OCI-LY7 (cell line): ENCODE results near the gene NAPB. TPM values are rescaled to one million over a fixed set of nuclear protein-coding genes. Genes with fewer than 3 reads are reported as not detected.
A peak's percentile ranks its signal among the peaks of the same experiment; 100 is the strongest.
"Not testable (repeated sequence)": the region's sequence is repeated elsewhere in the genome, so short reads cannot be mapped to it uniquely, and the experiment has no call there.

Experiments used
- BruUV-seq: library from RNA; stranded (reverse); fragments of 400-500 nt; replicated peaks from 2 replicates; lab custom pipeline; 2021; lab: Mats Ljungman, UMichigan
- CTCF ChIA-PET: fragments of 300-600 bp; sonication (Branson Sonifier 250); formaldehyde crosslinking; loops from one replicate; lab custom pipeline; 2022; ENCODE audit warnings: antibody characterized with exemption; ENCODE audit not compliant: unreplicated experiment; lab: Charles Lee
- POLR2A ChIA-PET: fragments of 300-600 bp; sonication (Branson Sonifier 250); formaldehyde crosslinking; loops from one replicate; lab custom pipeline; 2022; ENCODE audit warnings: antibody characterized with exemption; lab: Charles Lee
- DNase-seq: peaks from one replicate; pipeline ENCODE4 v3.0.0-alpha.2; 2015; ENCODE audit warnings: low spot score
- H2AFZ ChIP-seq: fragments of 200-600 bp; sonication (generic), shearing (Covaris generic); 2 replicates; pipeline ENCODE4 v1.6.1; 2014; ENCODE audit warnings: mild to moderate bottlenecking, antibody characterized with exemption, low read length, moderate library complexity
- H3K27ac ChIP-seq: fragments of 200-600 bp; sonication (generic); 2 replicates; pipeline ENCODE4 v1.5.1; 2014; ENCODE audit warnings: mixed run types, low read depth, mild to moderate bottlenecking, moderate library complexity, low read length, inconsistent platforms; ENCODE audit not compliant: poor library complexity, severe bottlenecking
- H3K36me3 ChIP-seq: fragments of 200-600 bp; sonication (generic); 2 replicates; pipeline ENCODE4 v1.6.1; 2014; ENCODE audit warnings: mild to moderate bottlenecking, antibody characterized with exemption, low read length, moderate library complexity, mixed read lengths; ENCODE audit not compliant: insufficient read depth
- H3K4me1 ChIP-seq: fragments of 200-600 bp; sonication (generic); 2 replicates; pipeline ENCODE4 v1.5.1; 2014; ENCODE audit warnings: mild to moderate bottlenecking, low read length; ENCODE audit not compliant: insufficient read depth, poor library complexity, severe bottlenecking
- H3K4me2 ChIP-seq: fragments of 200-600 bp; sonication (generic); 2 replicates; pipeline ENCODE4 v1.6.1; 2014; ENCODE audit warnings: mild to moderate bottlenecking, low read length
- H3K4me3 ChIP-seq: fragments of 200-600 bp; sonication (generic); 2 replicates; pipeline ENCODE4 v1.5.1; 2014; ENCODE audit warnings: mild to moderate bottlenecking, low read depth, low read length; ENCODE audit not compliant: poor library complexity, severe bottlenecking
- H3K79me2 ChIP-seq: fragments of 200-600 bp; sonication (generic); 2 replicates; pipeline ENCODE4 v1.6.1; 2016; ENCODE audit warnings: low read depth, mild to moderate bottlenecking, low read length, moderate library complexity, mixed read lengths; ENCODE audit not compliant: insufficient read depth
- H3K9me2 ChIP-seq: fragments of 200-600 bp; sonication (generic); 2 replicates; pipeline ENCODE4 v1.6.1; 2016; ENCODE audit warnings: mild to moderate bottlenecking, low read length, mixed read lengths; ENCODE audit not compliant: insufficient read depth
- H3K9me3 ChIP-seq: fragments of 200-600 bp; sonication (generic); 2 replicates; pipeline ENCODE4 v1.6.1; 2014; ENCODE audit warnings: mild to moderate bottlenecking, mixed run types, low read length, mixed read lengths
- H4K20me1 ChIP-seq: fragments of 200-600 bp; sonication (generic); 2 replicates; pipeline ENCODE4 v1.6.1; 2014; ENCODE audit warnings: mild to moderate bottlenecking, antibody characterized with exemption, low read length, moderate library complexity, mixed read lengths; ENCODE audit not compliant: insufficient read depth
- EZH2phosphoT487 ChIP-seq: fragments of 200-600 bp; sonication (generic); IDR thresholded peaks from 2 replicates; pipeline ENCODE4 v1.6.1; 2018; ENCODE audit warnings: low read depth, borderline replicate concordance, mild to moderate bottlenecking, mixed run types, antibody characterized with exemption, low read length, moderate library complexity, mixed read lengths
- intact Hi-C: fragments of 100-400 bp; cut with micrococcal nuclease; formaldehyde crosslinking; loops from one replicate; pipeline ENCODE4 v1.10.0; 2022; ENCODE audit not compliant: unreplicated experiment
- total RNA-seq, 2 experiments: library from RNA; depleted of rRNA in 1 of 2; stranded (reverse); fragments of >200 nt in 1 of 2; shearing (Covaris generic) in 1 of 2; gene quantifications; 2 replicates each; pipeline ENCODE4 v1.2.3, GENCODE V29; 2014 to 2022
- TF ChIP-seq, protein P1 (sequence below): fragments of 200-600 bp; sonication (generic); conservative IDR thresholded peaks from 2 replicates; pipeline ENCODE4 v1.5.1; 2014; ENCODE audit warnings: mild to moderate bottlenecking, antibody characterized with exemption, low read length, moderate library complexity, mixed read lengths

Gene NAPB
- total RNA-seq, 2 experiments from 2014 or later, result 9.3 to 12.1 TPM

DNA sequence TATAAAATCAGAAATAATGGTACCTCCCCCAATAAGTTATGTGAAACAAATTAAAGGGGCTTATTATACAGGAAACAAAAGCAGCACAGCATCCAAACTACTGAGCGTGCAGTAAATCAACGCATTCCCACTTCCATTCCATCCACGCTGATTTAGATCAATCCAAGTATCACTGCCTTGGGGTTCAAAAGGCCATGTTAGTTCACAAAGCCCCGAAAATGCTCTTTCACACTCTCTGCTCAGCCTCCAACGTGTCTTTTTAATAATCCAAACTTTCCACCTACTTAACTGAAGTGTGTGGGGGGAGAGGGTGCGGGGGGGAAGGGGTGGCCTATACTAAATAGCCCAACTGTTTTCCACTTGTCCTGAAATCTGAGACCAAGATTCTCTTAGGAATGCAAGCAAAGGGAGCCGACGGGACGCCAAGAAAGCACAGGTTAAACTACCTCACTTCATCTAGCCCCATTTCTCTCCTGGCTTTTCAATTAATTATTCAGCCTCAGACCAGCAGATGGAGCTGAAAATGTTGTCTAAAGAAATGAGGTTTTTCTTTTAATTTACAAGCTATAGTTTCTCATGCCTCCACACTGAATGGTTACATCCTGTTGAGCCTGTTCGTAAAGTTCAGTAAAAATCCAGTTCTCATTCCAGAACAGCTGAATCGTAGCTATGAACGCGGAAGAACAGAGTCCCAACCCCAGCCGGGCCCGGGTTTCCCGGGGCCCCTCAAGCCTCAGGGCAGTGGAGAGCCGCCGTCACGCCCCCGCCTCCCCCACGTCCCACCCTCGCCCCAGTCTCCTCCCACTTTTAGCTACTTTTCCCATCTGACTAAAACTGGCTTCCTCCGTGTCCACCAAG, 71.7 kb downstream of the NAPB start:
- peak overlapping the region; percentile 97 for H3K4me3 ChIP-seq
- peaks cover 22% of the 10 kb centered on the region for H3K4me1 ChIP-seq
- H3K9me2 ChIP-seq, result no peaks in the 10 kb centered on the region
- TF ChIP-seq, protein P1, sequence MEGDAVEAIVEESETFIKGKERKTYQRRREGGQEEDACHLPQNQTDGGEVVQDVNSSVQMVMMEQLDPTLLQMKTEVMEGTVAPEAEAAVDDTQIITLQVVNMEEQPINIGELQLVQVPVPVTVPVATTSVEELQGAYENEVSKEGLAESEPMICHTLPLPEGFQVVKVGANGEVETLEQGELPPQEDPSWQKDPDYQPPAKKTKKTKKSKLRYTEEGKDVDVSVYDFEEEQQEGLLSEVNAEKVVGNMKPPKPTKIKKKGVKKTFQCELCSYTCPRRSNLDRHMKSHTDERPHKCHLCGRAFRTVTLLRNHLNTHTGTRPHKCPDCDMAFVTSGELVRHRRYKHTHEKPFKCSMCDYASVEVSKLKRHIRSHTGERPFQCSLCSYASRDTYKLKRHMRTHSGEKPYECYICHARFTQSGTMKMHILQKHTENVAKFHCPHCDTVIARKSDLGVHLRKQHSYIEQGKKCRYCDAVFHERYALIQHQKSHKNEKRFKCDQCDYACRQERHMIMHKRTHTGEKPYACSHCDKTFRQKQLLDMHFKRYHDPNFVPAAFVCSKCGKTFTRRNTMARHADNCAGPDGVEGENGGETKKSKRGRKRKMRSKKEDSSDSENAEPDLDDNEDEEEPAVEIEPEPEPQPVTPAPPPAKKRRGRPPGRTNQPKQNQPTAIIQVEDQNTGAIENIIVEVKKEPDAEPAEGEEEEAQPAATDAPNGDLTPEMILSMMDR, result peak; percentile 80
- TF ChIP-seq EZH2phosphoT487, result no peak
- no TSS peak for BruUV-seq
- peaks cover 40% of the 10 kb centered on the region for H3K79me2 ChIP-seq
- DNase-seq, result no peak
- peaks cover 18% of the 10 kb centered on the region for H4K20me1 ChIP-seq
- intact Hi-C loops, result loop anchor here (1.0 kb wide), 2 partner anchors 9 to 72 kb away; partner anchors contain the start of gene NAPB
- H3K27ac ChIP-seq, result peak overlapping the region; percentile 92
- no peaks in the 10 kb centered on the region for H3K9me3 ChIP-seq
- CTCF ChIA-PET, result interaction anchor here (0.5 to 2.5 kb wide), 8 partner anchors 9 to 84 kb away, joined by 3 to 13 read pairs (median 5); partner anchors contain the start of genes GZF1 and NAPB
- peak overlapping the region; percentile 92 for H3K4me2 ChIP-seq
- POLR2A ChIA-PET, result interaction anchor here (0.6 to 2.3 kb wide), 13 partner anchors 9 to 1366 kb away, joined by 3 to 25 read pairs (median 6); partner anchors contain the start of gene NAPB
- H2AFZ ChIP-seq, result peak overlapping the region; percentile 86
- peaks cover 20% of the 10 kb centered on the region for H3K36me3 ChIP-seq

DNA sequence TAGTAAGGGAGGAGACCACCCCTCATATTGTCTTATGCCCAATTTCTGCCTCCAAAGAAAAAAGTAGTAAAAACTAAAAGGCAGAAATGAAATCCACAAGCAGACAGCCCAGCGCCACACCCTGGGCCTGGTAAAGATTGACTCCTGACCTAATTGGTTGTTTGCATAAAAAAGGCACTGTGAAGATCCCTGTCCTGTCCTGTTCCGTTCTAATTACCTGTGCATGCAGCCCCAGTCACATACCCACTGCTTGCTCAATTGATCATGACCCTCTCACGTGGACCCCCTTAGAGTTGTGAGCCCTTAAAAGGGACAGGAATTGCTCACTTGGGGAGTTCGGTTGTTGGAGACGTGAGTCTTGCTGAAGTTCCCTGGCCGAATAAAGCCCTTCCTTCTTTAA, 72.8 kb downstream of the NAPB start:
- CTCF ChIA-PET, result interaction anchor here (2.5 kb wide), 1 partner anchor 10 kb away, joined by 13 read pairs; no protein-coding TSS in a partner anchor
- H3K4me2 ChIP-seq, result peak overlapping the region; percentile 92

GRCh38 chr20:23347791-23348190, 73.5 kb downstream of the NAPB start:
- no peak overlapping the region for H3K4me3 ChIP-seq
- POLR2A ChIA-PET, result no interaction called here
- H4K20me1 ChIP-seq, result peaks cover 16% of the 10 kb centered on the region
- no TSS peak for BruUV-seq
- no peak for DNase-seq
- no peak for TF ChIP-seq EZH2phosphoT487
- TF ChIP-seq, protein P1, result no peak
- H2AFZ ChIP-seq, result no peak overlapping the region
- intact Hi-C loops, result no loop called here
- CTCF ChIA-PET, result no interaction called here
- H3K27ac ChIP-seq, result no peak overlapping the region
- H3K79me2 ChIP-seq, result peaks cover 22% of the 10 kb centered on the region
- no peaks in the 10 kb centered on the region for H3K9me2 ChIP-seq
- H3K4me1 ChIP-seq, result peaks cover 20% of the 10 kb centered on the region
- H3K36me3 ChIP-seq, result peaks cover 3% of the 10 kb centered on the region; the same call in 1 of the 2 replicates
- no peak overlapping the region for H3K4me2 ChIP-seq
- 0 out of 2 replicates have a peak, but pooled peaks cover 6% of the 10 kb centered on the region for H3K9me3 ChIP-seq

More for the DNA sequence above, 72.8 kb downstream of the NAPB start:
- H3K4me3 ChIP-seq, intact Hi-C loops, H3K9me2 ChIP-seq, H3K27ac ChIP-seq, BruUV-seq, H3K9me3 ChIP-seq, DNase-seq, H3K36me3 ChIP-seq, H2AFZ ChIP-seq, POLR2A ChIA-PET: not testable (repeated sequence)
- peaks cover 22% of the 10 kb centered on the region for H3K4me1 ChIP-seq
- H3K79me2 ChIP-seq, result peaks cover 29% of the 10 kb centered on the region
- H4K20me1 ChIP-seq, result peaks cover 18% of the 10 kb centered on the region
